SKM-1 (cell line): ENCODE results near the gene EFCC1.
"Not testable (repeated sequence)": the region's sequence is repeated elsewhere in the genome, so short reads cannot be mapped to it uniquely, and the experiment has no call there.

Source experiments
- DNase-seq: peaks from one replicate; lab custom pipeline; 2025; ENCODE audit not compliant: unreplicated experiment; lab: John Stamatoyannopoulos, UW

Gene EFCC1

GRCh38 chr3:129051871-129052340 is 50.8 kb downstream of the EFCC1 start:
- no peak for DNase-seq

- no peak for DNase-seq
These were observed 51.6 kb downstream of the EFCC1 start for GRCh38 chr3:129052675-129053074.

GRCh38 chr3:129054605-129055104 is 53.6 kb downstream of the EFCC1 start:
- no peak for DNase-seq

GRCh38 chr3:129056451-129057173 is 55.5 kb downstream of the EFCC1 start:
- no peak for DNase-seq

- DNase-seq: no peak
These were observed 56.1 kb downstream of the EFCC1 start for GRCh38 chr3:129057249-129057648.

GRCh38 chr3:129058441-129059200 is 57.5 kb downstream of the EFCC1 start:
- DNase-seq: no peak

- no peak for DNase-seq
These were observed 58.3 kb downstream of the EFCC1 start for GRCh38 chr3:129059311-129059958.

- DNase-seq: no peak
These were observed 59.3 kb downstream of the EFCC1 start, which contains the start of gene GP9 for GRCh38 chr3:129060276-129061022. Gene GP9 (plus strand): TSS chr3:129060779. CDS start chr3:129061740, 961 bp downstream.

GRCh38 chr3:129061023-129061887 is 60.2 kb downstream of the EFCC1 start:
- DNase-seq: no peak

- no peak for DNase-seq
These were observed 61.1 kb downstream of the EFCC1 start for GRCh38 chr3:129061888-129062834.

- no peak for DNase-seq
These were observed 62.1 kb downstream of the EFCC1 start for GRCh38 chr3:129063091-129063640.

GRCh38 chr3:129063841-129064482 is 62.9 kb downstream of the EFCC1 start:
- no peak for DNase-seq

- no peak for DNase-seq
These were observed 64.1 kb downstream of the EFCC1 start for GRCh38 chr3:129065016-129065719.

- DNase-seq: no peak
These were observed 64.6 kb downstream of the EFCC1 start for GRCh38 chr3:129065720-129066073.

GRCh38 chr3:129067719-129068118 is 66.6 kb downstream of the EFCC1 start:
- not testable (repeated sequence) for DNase-seq

- DNase-seq: no peak
These were observed 67.3 kb downstream of the EFCC1 start for GRCh38 chr3:129068291-129068886.
